Astrocyte of the cerebellum (primary cell): ENCODE data around the gene CAMTA1.

Experiments used
- DNase-seq: peaks from one replicate; pipeline ENCODE4 v3.0.0-alpha.2; 2011; ENCODE audit warnings: low read depth
- H3K4me3 ChIP-seq: 2 replicates; pipeline ENCODE4 v1.5.1; 2011; ENCODE audit warnings: mild to moderate bottlenecking, low read depth, low read length, moderate library complexity
- CTCF ChIP-seq: IDR thresholded peaks from 2 replicates; pipeline ENCODE4 v1.5.1; 2012; ENCODE audit warnings: low read length, low read depth, moderate library complexity, mild to moderate bottlenecking; ENCODE audit errors: missing control alignments
- in situ Hi-C: cut with HindIII; loops from 2 replicates; pipeline ENCODE4 v1.10.0; 2017; ENCODE audit warnings: low sequenced_read_pairs

The CAMTA1 gene

GRCh38 chr1:7781923-7782495 is 996.8 kb downstream of the CAMTA1 start:
- DNase-seq = no peak
- H3K4me3 ChIP-seq = no peak overlapping the region
- in situ Hi-C loops = no loop called here
- TF ChIP-seq CTCF = no peak

- no peak for DNase-seq
Measured at GRCh38 chr1:7783178-7783711, 998.0 kb downstream of the CAMTA1 start.

GRCh38 chr1:7783826-7784491 is 998.7 kb downstream of the CAMTA1 start, which contains the start of gene PER3:
Gene PER3, plus strand, starts transcription at chr1:7784291. Its CDS starts 587 bp downstream, at chr1:7784878.
- no peak for TF ChIP-seq CTCF
- H3K4me3 ChIP-seq = peak within 1 kb of the TSS; percentile 51
- in situ Hi-C loops = no loop called here
- DNase-seq = peak; percentile 88

More at GRCh38 chr1:7783178-7783711, 998.0 kb downstream of the CAMTA1 start:
- no peak for TF ChIP-seq CTCF
- in situ Hi-C loops = no loop called here
- peak overlapping the region; percentile 51 for H3K4me3 ChIP-seq

GRCh38 chr1:7784492-7785071 is 999.3 kb downstream of the CAMTA1 start:
- TF ChIP-seq CTCF = no peak
- peak overlapping the region; percentile 51 for H3K4me3 ChIP-seq
- DNase-seq = no peak
- in situ Hi-C loops = no loop called here

- in situ Hi-C loops = no loop called here
- DNase-seq = no peak
- H3K4me3 ChIP-seq = no peak overlapping the region
- no peak for TF ChIP-seq CTCF
Measured at GRCh38 chr1:7785108-7785507, 999.9 kb downstream of the CAMTA1 start.

- in situ Hi-C loops = no loop called here
- no peak for DNase-seq
- no peak for TF ChIP-seq CTCF
- no peak overlapping the region for H3K4me3 ChIP-seq
Measured at GRCh38 chr1:7786795-7787194, 1001.5 kb downstream of the CAMTA1 start.
